Trophoblast cell (in vitro differentiated cells and primary cell): ENCODE measurements around the gene GALK1.
A peak's percentile ranks its signal among the peaks of the same experiment; 100 is the strongest.

Source experiments
- DNase-seq, 2 donors: peaks; one replicate each; pipeline ENCODE4 v3.0.0-alpha.2; 2016
- H2AFZ ChIP-seq: 2 replicates; pipeline ENCODE4 v1.6.1; 2013; ENCODE audit warnings: low read length, moderate library complexity, mild to moderate bottlenecking; ENCODE audit not compliant: insufficient read depth, poor library complexity
- H2AK5ac ChIP-seq: 2 replicates; pipeline ENCODE4 v1.6.1; 2013; ENCODE audit warnings: mild to moderate bottlenecking, low read length
- H2BK120ac ChIP-seq: 2 replicates; pipeline ENCODE4 v1.6.1; 2013; ENCODE audit warnings: low read length, mild to moderate bottlenecking, moderate library complexity; ENCODE audit not compliant: insufficient read depth, poor library complexity
- H2BK12ac ChIP-seq: 2 replicates; pipeline ENCODE4 v1.6.1; 2013; ENCODE audit warnings: mild to moderate bottlenecking, low read length, moderate library complexity
- H2BK5ac ChIP-seq: 2 replicates; pipeline ENCODE4 v1.6.1; 2013; ENCODE audit warnings: low read length, low read depth, moderate library complexity, mild to moderate bottlenecking; ENCODE audit not compliant: poor library complexity
- H3K14ac ChIP-seq: 2 replicates; pipeline ENCODE4 v1.6.1; 2013; ENCODE audit warnings: mild to moderate bottlenecking, low read length
- H3K18ac ChIP-seq: 2 replicates; pipeline ENCODE4 v1.6.1; 2013; ENCODE audit warnings: mild to moderate bottlenecking, low read length
- H3K23ac ChIP-seq: 2 replicates; pipeline ENCODE4 v1.6.1; 2013; ENCODE audit warnings: low read length
- H3K27ac ChIP-seq: 2 replicates; pipeline ENCODE4 v1.5.1; 2013; ENCODE audit warnings: low read depth, mild to moderate bottlenecking, inconsistent platforms, low read length, moderate library complexity
- H3K27me3 ChIP-seq: 2 replicates; pipeline ENCODE4 v1.6.1; 2013; ENCODE audit warnings: inconsistent platforms, mild to moderate bottlenecking, low read length, moderate library complexity; ENCODE audit not compliant: insufficient read depth
- H3K36me3 ChIP-seq, 2 experiments: 1 replicate in 1 of 2; 2 replicates in 1 of 2; pipeline ENCODE4 v1.6.1; 2013; ENCODE audit warnings: low read length in 2 of 2, mild to moderate bottlenecking in 2 of 2, moderate library complexity in 1 of 2; ENCODE audit not compliant: insufficient read depth in 2 of 2, control insufficient read depth in 1 of 2
- H3K4ac ChIP-seq: 2 replicates; pipeline ENCODE4 v1.6.1; 2013; ENCODE audit warnings: low read depth, mild to moderate bottlenecking, low read length, moderate library complexity
- H3K4me1 ChIP-seq, 2 experiments: 1 replicate in 1 of 2; 2 replicates in 1 of 2; pipeline ENCODE4 v1.6.1; 2013; ENCODE audit warnings: low read length in 2 of 2, mild to moderate bottlenecking in 2 of 2, moderate library complexity in 1 of 2; ENCODE audit not compliant: insufficient read depth in 2 of 2, control insufficient read depth in 1 of 2
- H3K4me2 ChIP-seq: 2 replicates; pipeline ENCODE4 v1.6.1; 2013; ENCODE audit warnings: inconsistent platforms, mild to moderate bottlenecking, low read length, moderate library complexity
- H3K4me3 ChIP-seq: 2 replicates; pipeline ENCODE4 v1.5.1; 2013; ENCODE audit warnings: mild to moderate bottlenecking, low read depth, low read length, inconsistent platforms
- H3K79me1 ChIP-seq: one replicate; pipeline ENCODE4 v1.6.1; 2013; ENCODE audit warnings: low read length
- H3K79me2 ChIP-seq: 2 replicates; pipeline ENCODE4 v1.6.1; 2013; ENCODE audit warnings: low read length, mild to moderate bottlenecking; ENCODE audit not compliant: control insufficient read depth, insufficient read depth, poor library complexity
- H3K9ac ChIP-seq: 2 replicates; pipeline ENCODE4 v1.6.1; 2013; ENCODE audit warnings: mild to moderate bottlenecking, low read length
- H3K9me3 ChIP-seq: 2 replicates; pipeline ENCODE4 v1.6.1; 2013; ENCODE audit warnings: low read depth, mild to moderate bottlenecking, control low read depth, inconsistent platforms, low read length; ENCODE audit not compliant: insufficient read depth
- H4K12ac ChIP-seq: 2 replicates; pipeline ENCODE4 v1.6.1; 2013; ENCODE audit warnings: low read depth, mild to moderate bottlenecking, low read length, moderate library complexity
- H4K8ac ChIP-seq: 2 replicates; pipeline ENCODE4 v1.6.1; 2013; ENCODE audit warnings: low read depth, mild to moderate bottlenecking, low read length, moderate library complexity
- H4K91ac ChIP-seq: one replicate; pipeline ENCODE4 v1.6.1; 2013; ENCODE audit warnings: low read depth, mild to moderate bottlenecking, low read length, moderate library complexity
- WGBS: extraction: QIAGEN DNeasy Blood & Tissue Kit; methylation state at CpG from one replicate; pipeline ENCODE4 v1.1.7; 2013; ENCODE audit warnings: missing lambda C conversion rate; ENCODE audit not compliant: insufficient read length, insufficient coverage; ENCODE audit errors: extremely low coverage; 5-methylcytosine and 5-hydroxymethylcytosine counted together

The GALK1 gene

GRCh38 chr17:75808905-75809621 lies 44.1 kb upstream of the GALK1 start:
- Histone ChIP-seq H2BK120ac (peak overlapping the region; percentile 73), H2AFZ (peak overlapping the region; percentile 17), H4K12ac (no peak overlapping the region), H2BK5ac (peak overlapping the region; percentile 74), H3K14ac (peak overlapping the region; percentile 44), H3K18ac (peak overlapping the region; percentile 69), H3K79me1 (peaks cover 12% of the 10 kb centered on the region), H3K27me3 (no peaks in the 10 kb centered on the region), H3K9me3 (no peaks in the 10 kb centered on the region), H3K9ac (peak overlapping the region; percentile 4), H3K36me3 (peaks cover 38 to 42% of the 10 kb centered on the region in 2 experiments), H3K79me2 (peaks cover 8% of the 10 kb centered on the region), H2AK5ac (peak overlapping the region; percentile 53), H3K4me1 (peaks cover 18 to 19% of the 10 kb centered on the region in 2 experiments), H4K91ac (peak overlapping the region; percentile 80), H3K4me2 (no peak overlapping the region), H3K27ac (peak overlapping the region; percentile 83), H3K4ac (peak overlapping the region; percentile 15), H4K8ac (peak overlapping the region; percentile 45), H2BK12ac (peak overlapping the region; percentile 63), H3K23ac (no peak overlapping the region), H3K4me3 (no peak overlapping the region)
- WGBS = no CpG with 5 or more reads among the region's 18 CpGs
- DNase-seq = peak; percentile 93 to 95

- DNase-seq = no peak
Measured at GRCh38 chr17:75808549-75808904, 43.5 kb upstream of the GALK1 start.

GRCh38 chr17:75807861-75808260 lies 42.9 kb upstream of the GALK1 start:
- H2BK12ac ChIP-seq = peak overlapping the region; percentile 27
- H3K79me2 ChIP-seq = peaks cover 8% of the 10 kb centered on the region
- H4K8ac ChIP-seq = no peak overlapping the region
- no peaks in the 10 kb centered on the region for H3K9me3 ChIP-seq
- no peak overlapping the region for H3K4me3 ChIP-seq
- peaks cover 18 to 19% of the 10 kb centered on the region in 2 experiments for H3K4me1 ChIP-seq
- no peak overlapping the region for H3K23ac ChIP-seq
- no peak overlapping the region for H3K27ac ChIP-seq
- H2AFZ ChIP-seq = no peak overlapping the region
- H3K4me2 ChIP-seq = no peak overlapping the region
- no peak overlapping the region for H2AK5ac ChIP-seq
- no peaks in the 10 kb centered on the region for H3K27me3 ChIP-seq
- H4K91ac ChIP-seq = peak overlapping the region; percentile 30
- no peak overlapping the region for H3K4ac ChIP-seq
- peaks cover 12% of the 10 kb centered on the region for H3K79me1 ChIP-seq
- no peak for DNase-seq
- no peak overlapping the region for H2BK5ac ChIP-seq
- peaks cover 26 to 30% of the 10 kb centered on the region in 2 experiments for H3K36me3 ChIP-seq
- H2BK120ac ChIP-seq = no peak overlapping the region
- no CpG with 5 or more reads among the region's 3 CpGs for WGBS
- H3K14ac ChIP-seq = no peak overlapping the region
- H3K18ac ChIP-seq = no peak overlapping the region
- no peak overlapping the region for H4K12ac ChIP-seq
- H3K9ac ChIP-seq = no peak overlapping the region

More at GRCh38 chr17:75808549-75808904, 43.5 kb upstream of the GALK1 start:
- Histone ChIP-seq H3K23ac (no peak overlapping the region), H3K4me3 (no peak overlapping the region), H4K12ac (no peak overlapping the region), H3K9ac (no peak overlapping the region), H4K91ac (peak overlapping the region; percentile 30), H2BK120ac (peak overlapping the region; percentile 58), H3K4ac (peak overlapping the region; percentile 25), H3K27me3 (no peaks in the 10 kb centered on the region), H3K9me3 (no peaks in the 10 kb centered on the region), H3K79me2 (peaks cover 8% of the 10 kb centered on the region), H3K27ac (peak overlapping the region; percentile 82), H3K79me1 (peaks cover 12% of the 10 kb centered on the region), H3K36me3 (peaks cover 33 to 37% of the 10 kb centered on the region in 2 experiments), H2BK5ac (peak overlapping the region; percentile 45), H3K18ac (peak overlapping the region; percentile 55), H2BK12ac (peak overlapping the region; percentile 63), H3K4me1 (peaks cover 18 to 19% of the 10 kb centered on the region in 2 experiments), H4K8ac (no peak overlapping the region), H3K14ac (peak overlapping the region; percentile 45), H2AFZ (peak overlapping the region; percentile 35), H3K4me2 (no peak overlapping the region), H2AK5ac (peak overlapping the region; percentile 53)
- WGBS = no CpG with 5 or more reads among the region's 4 CpGs

GRCh38 chr17:75806822-75807500 lies 42.0 kb upstream of the GALK1 start:
- H4K91ac ChIP-seq = no peak overlapping the region
- DNase-seq = peak; percentile 77 to 78
- H3K4ac ChIP-seq = peak overlapping the region; percentile 29
- peaks cover 12% of the 10 kb centered on the region for H3K79me1 ChIP-seq
- no peak overlapping the region for H2BK120ac ChIP-seq
- no peak overlapping the region for H4K8ac ChIP-seq
- H4K12ac ChIP-seq = no peak overlapping the region
- no peak overlapping the region for H3K18ac ChIP-seq
- H2AK5ac ChIP-seq = no peak overlapping the region
- H3K4me1 ChIP-seq = peaks cover 18 to 19% of the 10 kb centered on the region in 2 experiments
- peak overlapping the region; percentile 31 for H3K9ac ChIP-seq
- no CpG with 5 or more reads among the region's 4 CpGs for WGBS
- peaks cover 19 to 25% of the 10 kb centered on the region in 2 experiments for H3K36me3 ChIP-seq
- no peaks in the 10 kb centered on the region for H3K27me3 ChIP-seq
- H3K79me2 ChIP-seq = peaks cover 8% of the 10 kb centered on the region
- no peak overlapping the region for H2AFZ ChIP-seq
- peak overlapping the region; percentile 16 for H3K27ac ChIP-seq
- no peak overlapping the region for H3K23ac ChIP-seq
- H3K4me2 ChIP-seq = no peak overlapping the region
- H3K9me3 ChIP-seq = no peaks in the 10 kb centered on the region
- H2BK12ac ChIP-seq = no peak overlapping the region
- no peak overlapping the region for H3K14ac ChIP-seq
- no peak overlapping the region for H3K4me3 ChIP-seq
- H2BK5ac ChIP-seq = peak overlapping the region; percentile 7
